GM18870 (cell line): ENCODE data around the gene PSMB9.

Source experiments
- ATAC-seq: cut with Tn5 transposase; IDR thresholded peaks from one replicate; pipeline ENCODE4 v1.9.1; 2021; ENCODE audit warnings: moderate library complexity; ENCODE audit not compliant: unreplicated experiment

PSMB9 gene

DNA sequence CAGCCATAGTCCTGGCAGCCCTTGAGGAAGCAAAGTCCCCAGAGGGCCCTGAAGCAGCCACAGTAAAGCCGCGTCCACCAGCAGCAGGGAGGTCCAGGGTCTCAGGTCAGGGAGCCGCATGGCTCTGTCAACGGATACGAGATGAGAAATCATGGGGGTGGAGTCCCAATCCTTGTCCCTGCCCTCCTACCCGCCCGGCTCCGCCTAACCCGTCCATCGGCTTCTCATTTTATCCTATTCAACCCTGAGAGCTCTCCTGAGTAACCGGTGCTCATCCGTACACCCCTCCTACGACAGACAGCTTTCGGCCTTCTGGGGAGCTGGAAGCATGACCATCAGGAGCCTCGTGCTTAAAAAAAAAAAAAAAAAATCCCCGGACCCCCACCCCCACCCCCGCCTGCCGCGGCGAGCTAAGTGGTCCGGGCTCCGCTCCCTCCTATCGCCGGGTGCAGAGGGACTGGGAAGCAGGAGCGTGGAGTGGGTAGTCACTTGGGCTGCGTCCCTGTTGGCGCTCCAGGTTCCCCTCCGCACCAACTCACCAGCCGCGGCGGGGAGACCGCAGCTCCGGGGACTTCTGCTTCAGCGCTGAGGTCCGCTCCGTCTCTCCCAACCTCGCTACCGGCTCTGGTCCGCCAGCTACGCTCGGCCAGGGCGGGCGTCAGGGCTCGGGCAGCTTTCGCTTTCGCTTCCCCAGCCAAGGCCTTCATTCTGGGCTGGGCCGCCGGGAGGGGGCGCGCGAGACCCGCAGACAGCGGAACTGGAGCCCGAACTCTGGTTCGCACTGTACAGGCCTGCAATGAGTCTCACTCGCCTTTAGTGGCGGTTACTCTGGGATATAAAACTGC, 15.7 kb upstream of the PSMB9 start, which contains the start of gene TAP2:
Gene TAP2 (minus strand): TSS at position 626 of the 845 bp plus-strand sequence. CDS start 506 bp downstream, at position 120.
- peak; percentile 70 for ATAC-seq

DNA sequence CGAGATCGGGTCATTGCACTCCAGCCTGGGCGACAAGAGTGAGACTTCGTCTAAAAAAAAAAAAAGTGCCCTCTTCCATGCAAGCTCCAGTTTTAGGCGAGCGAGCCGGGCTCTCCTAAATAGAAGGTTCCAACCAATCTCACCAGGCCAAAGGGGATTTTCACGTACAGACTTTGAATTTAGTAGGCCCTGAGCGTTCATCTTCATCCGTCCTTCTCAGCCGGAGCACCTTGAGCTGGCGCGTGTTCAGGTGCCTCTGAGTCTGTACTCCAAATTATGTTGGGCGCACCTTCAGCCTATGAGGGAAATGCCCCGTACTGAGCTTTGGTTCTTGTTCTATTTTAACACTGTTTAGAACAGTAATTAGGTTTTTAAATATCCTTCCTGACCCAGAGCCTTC, 14.6 kb upstream of the PSMB9 start:
- ATAC-seq, result no peak

DNA sequence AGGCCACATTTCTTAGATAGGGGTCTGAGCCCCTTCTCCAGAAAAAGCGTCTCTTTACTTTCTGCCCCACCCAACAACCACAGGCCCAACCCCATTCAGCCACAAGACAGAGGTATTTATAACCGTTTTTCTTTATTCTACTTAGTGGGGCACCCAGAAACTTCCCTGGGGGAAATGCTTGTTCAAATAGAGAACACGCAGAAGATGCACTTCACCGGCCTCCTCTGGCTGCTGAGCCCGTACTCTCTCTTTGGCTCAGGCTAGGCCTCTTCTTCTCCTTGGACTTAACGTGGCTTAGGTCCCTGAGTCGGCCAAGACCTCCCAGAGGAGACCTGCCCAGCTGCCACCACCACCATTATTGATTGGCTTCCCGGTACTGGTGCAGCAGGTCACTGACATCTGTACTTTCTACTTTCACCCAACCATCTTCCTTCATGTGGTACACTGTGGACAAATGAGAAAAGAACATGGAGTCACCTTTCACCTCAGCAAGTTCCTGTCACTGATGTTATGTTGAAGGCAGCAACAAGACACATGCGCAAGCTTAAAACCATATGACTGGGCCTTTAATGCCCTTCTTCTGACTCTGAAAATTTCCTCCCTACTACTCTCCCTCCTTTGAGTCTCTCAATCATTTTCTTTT, 13.3 kb upstream of the PSMB9 start:
- ATAC-seq, result no peak

DNA sequence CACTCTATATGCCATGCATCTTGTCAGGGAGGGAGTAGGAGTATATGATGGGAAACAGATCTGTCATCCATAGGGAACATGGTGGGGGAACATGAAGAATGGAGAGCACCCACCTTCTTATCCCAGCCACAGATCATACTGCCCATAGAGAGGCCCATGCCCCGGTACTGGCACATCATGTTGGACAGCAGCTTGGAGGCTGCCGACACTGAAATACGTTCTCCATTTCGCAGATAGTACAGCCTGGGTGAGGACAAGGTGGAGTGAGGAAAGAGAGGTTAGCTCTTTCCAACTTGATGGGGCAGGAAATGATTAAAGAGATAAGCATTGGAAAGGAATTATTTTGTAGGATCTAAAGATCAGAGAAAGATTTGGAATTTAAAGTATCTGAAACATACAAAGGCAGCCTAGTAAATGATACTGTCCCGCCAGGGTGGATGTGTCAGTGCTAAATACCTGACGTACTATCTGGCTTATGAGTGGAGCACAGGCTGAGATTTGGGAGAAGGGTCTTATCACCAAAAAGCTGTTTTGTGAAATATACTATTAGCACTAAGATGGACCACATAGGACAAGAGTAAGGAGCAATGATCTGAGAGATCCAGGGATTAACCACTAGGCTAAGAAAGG, 11.9 kb upstream of the PSMB9 start:
- no peak for ATAC-seq

DNA sequence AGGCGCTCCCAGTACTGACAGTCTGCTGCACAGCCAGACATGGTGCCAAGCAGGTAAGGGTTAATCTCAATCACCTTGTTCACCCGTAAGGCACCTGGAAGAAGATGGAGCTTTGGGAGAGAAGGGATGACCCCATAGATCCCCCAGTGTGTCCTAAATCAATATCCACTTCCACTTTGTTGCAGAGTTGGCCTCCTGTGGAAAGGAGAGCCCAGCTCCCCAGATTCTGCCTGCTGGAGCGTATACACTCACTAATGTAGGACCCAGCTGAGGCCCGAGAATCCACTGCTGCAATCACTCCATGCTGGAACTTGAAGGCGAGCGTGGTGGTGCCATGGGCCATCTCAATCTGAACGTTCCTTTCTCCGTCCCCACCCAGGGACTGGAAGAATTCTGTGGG, 11.3 kb upstream of the PSMB9 start:
- ATAC-seq, result no peak

DNA sequence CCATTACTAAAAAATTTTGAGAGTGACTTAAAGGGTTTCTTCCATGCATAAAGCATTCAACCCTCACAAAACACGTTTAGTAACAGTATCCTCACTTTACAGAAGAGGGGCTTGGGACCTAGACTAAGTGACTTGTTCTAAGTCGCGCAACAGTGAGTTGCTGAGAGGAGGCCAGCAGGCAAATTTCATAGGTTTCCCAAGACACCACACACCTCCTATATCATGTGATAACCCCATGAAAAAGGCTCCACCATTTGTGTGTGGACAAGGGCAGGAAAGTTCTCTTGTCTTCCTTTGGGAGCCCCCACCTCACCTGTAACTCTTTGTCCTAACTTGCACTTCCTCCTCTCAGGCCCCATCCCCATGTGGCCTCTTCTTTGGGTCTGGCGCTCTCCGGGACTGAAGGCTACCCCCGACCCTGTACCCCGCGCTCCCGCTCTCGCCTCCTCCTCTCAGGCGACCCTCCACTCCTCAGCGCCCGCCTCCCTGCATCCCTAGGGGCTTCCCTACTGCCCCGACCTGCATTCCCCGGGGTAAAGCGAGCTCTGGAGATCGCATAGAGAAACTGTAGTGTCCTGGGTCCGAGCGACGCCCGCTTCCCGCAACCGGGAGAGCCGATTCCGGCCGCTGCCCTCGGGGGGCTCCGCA, 10.5 kb upstream of the PSMB9 start:
- no peak for ATAC-seq

DNA sequence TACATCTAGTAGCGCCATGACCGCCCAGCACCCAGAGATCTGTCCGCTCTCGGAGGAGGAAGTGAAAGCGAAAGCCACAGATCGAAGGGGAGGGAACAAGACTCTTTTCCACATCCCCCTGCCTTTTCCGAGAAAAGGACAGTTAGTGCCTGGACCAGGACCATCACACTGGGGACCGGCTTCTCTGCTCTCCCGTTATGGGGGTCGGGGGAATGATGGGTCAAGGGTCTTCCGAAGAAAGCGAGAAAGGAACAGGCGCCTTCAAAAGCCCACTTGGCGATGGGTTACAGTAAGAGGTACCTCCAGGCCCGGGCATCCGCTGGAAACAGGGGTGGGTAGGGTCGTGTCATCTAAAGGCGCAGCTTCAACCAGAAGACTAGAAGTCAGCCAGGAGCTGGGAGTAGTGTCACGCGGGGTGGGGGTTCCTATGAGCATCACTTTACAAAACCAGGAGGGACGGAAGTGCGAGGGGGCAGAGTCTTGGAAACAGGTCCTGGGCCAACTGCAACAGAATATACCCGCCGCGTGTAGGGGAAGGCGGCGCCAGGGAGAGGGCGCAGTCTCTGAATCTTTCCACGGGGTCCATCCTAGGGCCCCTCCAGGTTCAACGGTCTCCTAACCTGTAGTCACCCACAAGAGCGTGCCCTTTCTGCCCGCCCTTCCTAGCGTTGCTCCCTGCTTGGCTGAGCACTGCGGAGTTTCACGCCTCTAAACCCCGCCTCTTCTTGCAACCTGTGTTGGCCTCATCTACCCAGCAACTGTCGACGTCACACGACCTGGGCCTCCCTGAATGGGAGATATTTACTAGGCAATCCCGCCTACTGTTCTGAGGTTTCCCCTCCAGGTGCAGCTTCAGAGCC, 9.8 kb upstream of the PSMB9 start, which contains the start of gene PSMB8:
Gene PSMB8 (minus strand): TSS at position 69 of the 860 bp plus-strand sequence. CDS start 51 bp downstream, at position 18.
- peak; percentile 69 for ATAC-seq

DNA sequence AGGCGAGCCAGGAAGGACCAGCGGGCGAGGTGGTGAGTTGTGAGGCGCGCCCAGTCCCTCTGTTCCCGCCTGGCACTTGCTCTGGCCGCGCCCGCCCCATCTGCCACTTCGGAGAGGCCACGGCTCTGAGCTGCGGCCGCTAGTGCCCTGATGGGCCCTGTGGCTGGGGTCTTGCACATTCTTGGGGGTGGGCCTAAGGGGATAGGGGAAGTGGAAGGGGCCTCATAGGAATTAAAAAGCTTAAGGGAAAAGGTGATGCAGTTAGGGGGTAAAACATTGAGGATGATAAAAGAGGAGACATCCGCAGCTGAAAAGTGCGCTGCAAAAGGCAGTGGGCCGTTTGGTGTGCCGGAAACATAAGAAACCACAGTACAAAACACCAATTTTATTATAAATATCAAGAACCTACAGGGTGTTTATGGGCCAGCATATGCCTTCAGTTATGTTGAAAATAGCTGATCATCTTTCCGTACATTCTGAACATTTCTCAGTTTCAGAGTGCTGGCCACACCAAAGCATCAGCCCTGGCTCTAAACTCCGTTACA, 9.1 kb upstream of the PSMB9 start:
- no peak for ATAC-seq

DNA sequence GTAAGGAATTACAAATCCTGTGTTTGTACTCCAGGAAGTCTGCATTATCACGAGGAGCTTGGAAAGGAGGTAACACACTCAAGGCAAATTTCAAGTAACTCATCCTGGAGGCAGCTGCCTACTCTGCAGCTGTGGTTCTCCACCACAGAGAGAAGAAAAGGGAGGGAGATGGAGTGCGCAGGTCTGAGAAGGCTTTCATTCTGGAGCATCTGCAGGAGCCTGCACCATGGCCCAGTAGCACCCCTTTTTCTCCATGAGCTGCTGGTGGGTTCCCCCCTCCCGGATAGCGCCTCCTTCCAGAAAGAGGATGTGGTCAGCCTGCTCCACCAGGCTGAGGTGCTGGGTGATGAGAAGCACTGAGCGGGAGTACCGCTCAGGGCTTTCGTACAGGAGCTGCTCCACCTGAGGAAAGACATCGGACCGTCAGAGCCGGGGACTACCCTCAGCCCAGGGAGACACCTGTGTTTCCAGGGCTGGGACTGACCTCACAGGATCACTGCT, 8.6 kb upstream of the PSMB9 start:
- no peak for ATAC-seq

DNA sequence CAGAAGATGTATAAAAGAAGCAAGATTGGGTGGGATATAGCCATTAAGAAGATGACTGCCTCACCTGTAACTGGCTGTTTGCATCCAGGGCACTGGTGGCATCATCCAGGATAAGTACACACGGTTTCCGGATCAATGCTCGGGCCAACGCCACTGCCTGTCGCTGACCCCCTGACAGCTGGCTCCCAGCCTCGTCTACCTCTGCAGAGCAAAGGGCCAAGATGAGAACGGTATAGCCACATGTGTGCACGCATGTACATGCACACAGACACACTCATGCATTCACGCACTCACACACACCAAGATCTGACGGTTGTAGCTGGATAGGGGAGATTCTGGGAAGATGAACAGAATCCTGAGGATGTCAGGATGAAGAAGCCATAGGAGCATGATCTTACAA, 7.0 kb upstream of the PSMB9 start:
- no peak for ATAC-seq

DNA sequence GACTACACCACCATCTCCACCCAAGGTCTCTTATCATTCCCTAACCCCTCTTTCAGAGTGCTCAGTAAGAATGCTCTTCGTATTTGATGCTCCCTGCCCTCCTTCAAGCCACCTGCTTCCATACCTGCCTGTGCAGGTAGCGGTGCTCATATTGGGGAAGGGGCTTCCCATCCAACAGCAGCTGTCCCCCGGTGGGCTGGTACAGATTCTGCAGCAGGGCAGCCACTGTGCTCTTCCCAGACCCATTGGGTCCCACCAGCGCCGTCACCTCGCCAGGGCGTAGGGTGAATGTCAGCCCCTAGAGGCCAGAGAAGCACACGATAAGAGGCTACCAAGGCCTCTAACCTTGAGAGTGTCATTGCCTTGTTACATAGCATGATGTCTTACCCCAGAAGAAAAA, 6.2 kb upstream of the PSMB9 start:
- no peak for ATAC-seq

DNA sequence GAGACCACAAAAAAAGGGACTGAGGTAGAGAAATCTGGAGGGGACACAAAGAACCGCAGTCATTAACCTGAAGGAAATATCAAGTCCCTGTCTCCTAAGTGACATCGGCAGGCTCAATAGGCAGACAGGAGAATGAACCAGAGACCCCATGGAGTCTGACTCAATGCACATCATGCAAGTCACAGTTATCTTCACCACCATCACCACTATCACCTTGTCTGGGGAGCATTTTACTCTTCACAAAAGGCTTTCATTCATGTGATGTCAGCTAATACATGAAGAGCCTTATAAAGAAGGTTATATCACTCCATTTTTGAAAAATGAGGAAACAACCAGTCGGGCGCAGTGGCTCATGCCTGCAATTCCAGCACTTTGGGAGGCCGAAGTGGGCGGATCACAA, 4.9 kb upstream of the PSMB9 start:
- no peak for ATAC-seq

DNA sequence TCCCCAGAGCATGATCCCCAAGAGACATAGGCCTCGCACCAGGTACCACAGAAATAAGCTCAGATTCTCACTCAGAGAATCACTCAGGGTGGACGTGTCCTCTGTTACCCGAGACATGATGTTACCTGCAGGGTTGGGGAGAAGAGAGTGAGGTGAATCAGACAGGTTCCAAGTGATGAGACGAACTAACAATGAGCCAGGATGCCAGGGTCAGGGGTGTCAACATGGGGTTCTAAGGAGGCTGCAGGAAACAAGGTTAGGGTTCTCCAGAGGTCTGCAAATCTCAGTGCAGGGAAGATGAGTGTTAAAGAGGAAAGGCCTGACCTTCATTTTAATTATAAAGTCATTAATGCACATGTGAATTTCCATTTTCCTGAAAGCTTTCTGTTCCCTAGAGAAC, 3.0 kb upstream of the PSMB9 start:
- ATAC-seq, result no peak

DNA sequence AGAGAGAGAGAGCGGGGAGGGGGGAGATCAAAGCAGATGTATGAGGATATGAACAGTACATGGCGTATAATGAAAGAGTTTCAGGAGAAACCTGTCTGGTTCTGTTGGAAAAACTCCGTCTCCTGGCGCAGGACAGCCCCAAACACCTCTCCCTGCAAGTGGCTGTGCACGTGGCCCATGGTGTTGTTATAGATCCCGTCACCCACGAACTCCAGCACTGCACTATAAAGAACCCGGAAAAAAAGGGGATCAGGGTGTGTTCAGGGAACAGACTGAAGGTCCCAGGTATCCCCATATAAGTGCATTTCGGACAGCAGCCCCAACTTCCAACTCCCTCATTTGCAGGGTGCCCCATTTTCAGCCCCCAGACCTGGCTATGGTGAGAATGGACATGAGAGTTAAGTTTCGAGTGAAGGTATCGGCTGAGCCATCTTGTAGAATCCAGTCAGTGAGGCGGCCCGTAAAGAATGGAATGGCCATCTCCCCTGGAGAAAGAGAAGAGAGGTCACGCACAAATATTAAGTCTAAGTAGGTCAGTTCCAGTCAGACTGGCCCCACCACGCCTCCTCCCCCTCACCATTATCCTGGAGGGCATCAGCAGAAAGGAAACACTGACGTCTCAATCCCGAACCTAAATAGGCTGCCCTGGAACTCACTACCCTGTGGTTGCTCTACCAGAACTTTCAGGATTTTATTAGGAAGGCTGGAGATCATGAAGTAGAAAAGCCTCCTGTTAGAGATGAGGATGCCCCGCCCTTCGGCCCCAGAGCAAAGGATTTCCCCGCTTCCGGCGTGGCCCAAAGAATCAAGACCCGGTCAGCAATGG, 1.8 kb upstream of the PSMB9 start:
- ATAC-seq, result no peak

DNA sequence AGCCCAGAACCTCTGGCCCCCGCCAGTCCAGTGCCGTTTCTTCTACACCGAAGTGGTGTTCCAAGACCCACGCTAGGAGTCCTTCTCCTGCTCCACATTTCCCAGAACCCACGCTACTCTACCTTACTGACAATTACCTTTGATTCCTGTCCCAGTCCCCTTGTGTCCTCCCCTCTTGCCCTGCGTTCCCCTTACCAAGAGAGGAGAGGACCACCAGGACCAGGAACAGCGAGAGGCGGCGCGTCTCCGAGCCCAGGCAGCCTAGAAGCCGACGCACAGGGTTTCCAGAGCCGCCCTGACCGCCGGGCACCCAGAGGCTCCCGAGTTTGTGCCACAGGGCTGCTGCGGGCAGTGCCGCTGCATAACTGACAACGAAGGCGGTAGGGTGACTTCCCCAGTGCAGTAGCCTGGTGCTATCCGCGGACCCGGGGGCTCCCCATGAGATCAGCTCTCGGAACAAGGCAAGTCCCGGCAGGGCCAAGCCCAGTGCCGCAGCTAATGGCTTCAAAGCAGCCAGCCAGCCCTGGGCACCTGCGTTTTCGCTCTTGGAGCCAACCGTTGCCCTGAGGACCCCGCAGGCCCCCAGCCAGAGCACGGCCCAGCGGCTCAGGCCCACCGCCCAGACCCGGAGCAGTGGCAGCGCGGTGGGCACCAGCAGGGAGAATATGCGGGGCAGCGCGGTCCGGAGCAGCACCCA, 1.0 kb upstream of the PSMB9 start:
- ATAC-seq, result peak; percentile 20

DNA sequence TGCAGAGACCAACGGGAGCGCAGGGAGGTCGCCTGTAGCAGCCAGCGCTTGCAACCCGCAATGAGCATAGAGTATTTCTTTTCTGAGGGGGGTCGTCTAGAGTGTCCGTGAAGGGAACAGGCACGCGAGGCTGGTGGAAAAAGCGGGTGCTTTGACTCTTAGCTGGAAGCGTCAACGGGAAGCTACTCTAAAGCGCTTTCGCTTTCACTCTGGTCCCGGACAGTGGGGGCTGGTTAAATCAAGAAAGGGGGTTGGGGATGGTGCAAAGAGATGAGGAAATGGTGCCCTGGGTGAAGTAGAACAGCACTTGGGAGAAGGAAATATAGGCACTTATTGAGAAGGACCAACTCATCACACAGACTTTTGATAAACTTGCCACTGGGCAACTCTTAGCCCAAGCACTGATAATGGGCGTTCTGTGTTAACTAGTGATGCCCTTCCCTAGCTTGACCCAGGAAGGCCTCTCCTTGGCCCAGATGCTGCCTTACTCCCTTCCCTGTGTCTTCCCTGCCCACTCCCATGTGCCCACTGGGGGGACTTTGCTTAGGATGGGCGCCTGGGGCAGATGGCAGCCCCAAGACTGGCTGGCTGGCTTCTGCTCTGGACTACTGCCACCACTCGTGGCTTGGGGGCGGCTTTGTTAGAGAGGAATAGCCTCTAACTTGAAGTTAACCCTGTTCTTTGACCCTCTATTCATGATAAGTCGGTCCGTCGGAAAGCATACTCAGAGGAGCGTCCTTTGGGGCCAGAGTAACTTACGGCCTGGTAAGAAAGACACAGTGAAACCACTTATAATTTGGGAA, 585 bp downstream of the PSMB9 start:
- no peak for ATAC-seq

DNA sequence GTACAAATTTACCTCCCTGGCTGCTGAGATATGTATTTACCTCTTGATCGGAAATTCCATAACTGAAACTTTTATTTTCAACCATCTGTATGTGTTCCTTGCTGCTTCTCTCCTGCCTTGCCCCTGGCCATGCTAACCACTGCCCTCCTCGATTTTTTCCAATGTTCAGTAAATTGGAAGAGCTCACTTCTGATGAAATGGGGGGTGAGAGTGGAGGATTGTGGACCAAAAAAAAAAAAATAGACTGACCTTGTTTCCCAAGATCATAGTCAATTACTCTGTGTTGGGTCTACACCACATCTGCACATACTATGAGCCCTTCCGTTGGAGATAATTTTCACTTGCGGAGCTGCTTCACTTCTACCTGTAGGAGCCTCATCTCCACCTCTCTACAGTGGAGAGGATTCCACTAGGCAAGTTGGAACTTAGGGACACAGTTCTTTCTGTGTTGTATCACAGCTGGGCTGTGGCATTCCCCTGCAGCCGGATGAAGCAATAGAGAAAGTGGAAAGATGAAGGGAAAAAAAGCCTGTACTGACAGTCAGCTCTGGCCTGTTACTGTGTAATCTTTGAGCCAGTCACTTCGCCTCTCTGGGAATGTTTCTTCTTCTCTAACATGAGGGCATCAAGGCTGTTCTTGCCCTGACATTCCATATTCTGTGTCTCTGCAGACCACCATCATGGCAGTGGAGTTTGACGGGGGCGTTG, 1.6 kb downstream of the PSMB9 start:
- ATAC-seq, result no peak
